NCI-H146 (cell line): ENCODE results near the gene TLE3.

Source experiments
- DNase-seq: peaks from one replicate; lab custom pipeline; 2025; lab: John Stamatoyannopoulos, UW

TLE3 gene

GRCh38 chr15:70031261-70031660, 66.5 kb downstream of the TLE3 start:
- no peak for DNase-seq

DNA sequence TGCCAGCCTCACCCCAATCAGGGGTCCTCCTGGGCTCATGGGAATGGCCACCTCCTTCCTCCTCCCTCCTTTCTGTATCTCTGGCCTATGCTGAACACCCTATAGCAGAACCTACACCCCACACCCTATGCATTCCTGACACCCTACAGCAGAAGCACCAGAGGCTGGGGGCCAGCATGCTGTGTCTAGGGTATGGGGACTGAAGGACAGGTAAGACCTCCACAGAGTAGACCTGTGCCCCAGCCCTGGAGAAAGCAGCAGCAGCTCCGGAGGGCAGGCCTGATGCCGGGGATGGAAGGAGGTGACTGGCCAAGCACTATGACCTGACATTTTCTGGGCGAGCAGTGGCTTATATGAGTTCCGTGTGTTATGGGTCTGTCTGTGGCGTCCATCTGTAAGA, 66.9 kb downstream of the TLE3 start:
- DNase-seq = no peak

DNA sequence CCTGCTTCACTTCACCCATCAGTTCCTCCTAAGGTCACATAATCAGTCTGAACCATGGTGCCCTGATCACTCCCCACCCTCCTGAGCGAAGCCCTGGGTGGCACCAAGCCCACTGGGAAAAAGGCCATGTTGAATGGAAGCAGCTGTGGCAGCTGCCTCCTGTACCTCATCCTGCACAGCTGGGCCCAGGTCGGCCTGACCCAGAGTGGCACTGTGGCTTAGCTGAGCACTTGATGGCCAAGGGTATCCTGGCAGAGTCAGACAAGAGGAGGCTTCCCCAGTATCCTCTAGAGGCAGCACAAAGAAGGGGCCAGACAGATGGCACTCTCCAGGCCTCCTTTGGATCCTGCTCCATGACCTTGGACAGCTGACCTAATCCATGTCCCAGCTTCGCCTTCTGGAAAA, 68.4 kb downstream of the TLE3 start:
- no peak for DNase-seq

DNA sequence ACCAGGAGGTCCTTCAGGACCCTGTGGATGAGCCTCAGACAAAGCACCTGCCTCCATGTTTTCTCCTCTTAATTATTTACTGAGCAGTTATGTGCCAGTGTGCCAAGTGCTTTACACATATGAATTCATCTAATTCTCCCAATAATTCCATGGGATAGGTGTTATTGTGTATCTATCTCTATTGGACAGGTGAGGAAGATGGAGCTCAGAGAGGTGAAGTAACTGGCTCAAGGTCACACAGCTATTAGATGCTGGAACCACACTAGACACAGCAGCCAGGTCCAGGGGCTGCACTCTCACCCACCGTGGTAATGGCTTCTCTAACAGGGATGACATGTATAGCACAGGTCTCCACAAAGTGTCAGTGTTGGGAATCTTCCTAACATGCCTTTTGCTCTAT, 70.2 kb downstream of the TLE3 start:
- no peak for DNase-seq

GRCh38 chr15:70026991-70027390, 70.7 kb downstream of the TLE3 start:
- no peak for DNase-seq

GRCh38 chr15:70025413-70026296, 72.1 kb downstream of the TLE3 start:
- no peak for DNase-seq

DNA sequence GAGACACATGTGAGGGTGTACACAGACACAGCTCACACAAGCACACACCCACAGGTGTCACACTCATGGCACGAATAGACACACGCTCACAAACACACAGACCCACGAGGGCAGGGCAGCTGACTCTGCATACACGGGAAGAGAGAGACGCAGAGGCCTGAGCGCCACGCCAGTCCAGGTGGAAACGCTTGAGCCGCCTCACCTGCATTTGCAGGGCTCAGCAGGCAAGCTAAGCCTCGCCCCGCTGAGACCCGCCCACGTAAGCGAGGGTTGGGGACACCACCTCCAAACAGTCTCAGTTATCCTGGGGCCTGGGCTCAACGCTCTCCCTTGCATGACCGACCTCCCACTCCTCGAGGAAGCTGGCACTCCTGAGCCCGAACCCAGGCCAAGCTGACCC, 73.2 kb downstream of the TLE3 start:
- DNase-seq = no peak

GRCh38 chr15:70023769-70024491, 73.8 kb downstream of the TLE3 start:
- no peak for DNase-seq

DNA sequence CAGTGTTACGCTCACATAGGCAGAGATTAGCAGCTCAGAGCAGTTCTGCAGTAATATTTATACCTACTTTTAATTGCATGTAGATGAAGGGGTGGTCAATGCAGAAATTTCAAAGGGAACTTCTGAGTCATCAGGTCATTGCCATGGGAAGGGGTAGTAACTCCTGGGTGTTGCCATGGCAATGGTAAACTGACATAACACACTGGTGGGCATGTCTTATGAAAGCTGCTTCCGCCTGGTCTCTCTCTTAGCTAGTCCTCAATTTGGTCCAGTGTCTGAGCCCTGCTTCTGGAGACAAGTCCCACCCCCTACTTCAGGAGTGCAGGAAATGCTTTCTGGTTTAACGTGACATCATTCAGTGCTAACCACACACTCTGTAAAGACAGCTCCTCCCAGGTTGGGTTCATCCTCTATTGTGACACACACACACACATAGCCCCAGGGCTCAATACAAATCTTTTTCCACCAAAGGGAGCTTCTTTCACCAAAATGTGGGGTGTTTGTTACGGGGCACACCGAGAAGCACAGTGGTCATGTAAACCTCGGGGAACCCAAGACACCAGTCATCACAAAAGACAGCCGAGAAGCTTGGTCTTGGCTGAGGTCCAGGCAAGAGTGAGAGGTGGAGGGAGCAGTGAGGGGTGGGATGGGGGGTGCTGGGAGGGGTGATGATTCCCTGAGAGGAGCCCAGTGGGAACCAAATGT, 74.5 kb downstream of the TLE3 start:
- peak; percentile 9 for DNase-seq

DNA sequence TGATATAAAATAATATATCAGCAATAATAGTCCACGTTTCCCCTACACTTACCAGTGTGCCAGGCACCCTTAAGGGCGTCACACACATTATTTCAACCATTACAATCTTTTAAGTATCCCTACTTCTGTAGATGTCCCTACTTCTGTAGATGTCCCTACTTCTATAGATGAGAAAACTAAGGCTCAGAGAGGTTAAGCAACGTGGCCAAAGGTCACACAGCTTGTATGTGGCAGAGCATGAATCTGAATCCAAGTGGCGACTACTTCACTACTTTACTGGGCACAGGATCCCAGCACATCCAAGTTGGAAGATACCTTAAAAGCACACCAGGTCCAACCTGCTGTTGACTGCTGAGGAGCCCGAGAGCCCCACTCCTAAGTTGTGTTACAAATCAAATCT, 77.5 kb downstream of the TLE3 start:
- DNase-seq = no peak

- no peak for DNase-seq
These were observed 78.8 kb downstream of the TLE3 start for GRCh38 chr15:70018646-70019600.

DNA sequence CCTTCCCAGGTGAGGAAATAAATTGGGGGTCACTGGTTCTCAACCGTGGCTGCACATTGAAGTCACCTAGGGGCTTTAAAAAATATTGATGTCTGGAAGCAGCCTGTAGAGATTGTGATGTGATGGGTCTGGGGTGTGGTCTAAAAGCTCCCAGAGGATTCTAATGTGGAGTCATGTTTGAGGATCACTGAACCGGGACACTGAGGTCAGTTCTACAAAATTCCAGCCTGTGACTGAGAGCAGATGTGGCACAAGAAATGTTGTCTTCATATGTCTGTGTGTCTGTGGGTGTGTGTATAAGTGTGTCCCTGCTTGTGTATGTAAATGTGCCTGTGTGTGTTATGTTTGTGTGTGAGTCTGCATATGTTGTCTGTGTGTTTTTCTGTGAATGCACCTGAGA, 79.9 kb downstream of the TLE3 start:
- DNase-seq = no peak

GRCh38 chr15:70017025-70017424, 80.7 kb downstream of the TLE3 start:
- no peak for DNase-seq

DNA sequence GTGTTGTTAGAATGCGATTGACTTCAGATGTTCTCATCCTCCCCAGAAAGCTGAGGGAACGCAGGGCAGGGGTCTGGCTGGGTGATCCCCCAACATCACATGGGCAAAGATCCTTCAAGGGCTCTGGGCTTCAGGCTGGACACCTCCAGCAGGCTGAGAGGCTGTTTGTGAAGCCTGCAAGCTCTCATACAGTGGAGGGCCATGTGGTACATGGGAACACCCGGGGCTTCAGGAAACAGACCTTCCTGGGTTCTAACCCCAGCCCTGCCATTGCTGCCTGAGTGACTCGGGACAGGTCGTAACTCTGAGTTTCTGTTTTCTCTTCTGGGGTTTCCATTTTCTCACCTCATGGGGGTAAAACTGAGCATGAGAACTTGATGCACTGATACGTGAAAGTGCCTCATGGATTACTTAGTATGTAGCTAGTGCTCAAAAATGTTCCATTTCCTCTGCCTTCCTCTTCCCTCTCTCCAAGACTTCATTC, 81.2 kb downstream of the TLE3 start:
- no peak for DNase-seq

GRCh38 chr15:70014860-70015490, 82.7 kb downstream of the TLE3 start:
- DNase-seq = peak; percentile 10

- DNase-seq = no peak
These were observed 83.4 kb downstream of the TLE3 start for GRCh38 chr15:70014331-70014730.

DNA sequence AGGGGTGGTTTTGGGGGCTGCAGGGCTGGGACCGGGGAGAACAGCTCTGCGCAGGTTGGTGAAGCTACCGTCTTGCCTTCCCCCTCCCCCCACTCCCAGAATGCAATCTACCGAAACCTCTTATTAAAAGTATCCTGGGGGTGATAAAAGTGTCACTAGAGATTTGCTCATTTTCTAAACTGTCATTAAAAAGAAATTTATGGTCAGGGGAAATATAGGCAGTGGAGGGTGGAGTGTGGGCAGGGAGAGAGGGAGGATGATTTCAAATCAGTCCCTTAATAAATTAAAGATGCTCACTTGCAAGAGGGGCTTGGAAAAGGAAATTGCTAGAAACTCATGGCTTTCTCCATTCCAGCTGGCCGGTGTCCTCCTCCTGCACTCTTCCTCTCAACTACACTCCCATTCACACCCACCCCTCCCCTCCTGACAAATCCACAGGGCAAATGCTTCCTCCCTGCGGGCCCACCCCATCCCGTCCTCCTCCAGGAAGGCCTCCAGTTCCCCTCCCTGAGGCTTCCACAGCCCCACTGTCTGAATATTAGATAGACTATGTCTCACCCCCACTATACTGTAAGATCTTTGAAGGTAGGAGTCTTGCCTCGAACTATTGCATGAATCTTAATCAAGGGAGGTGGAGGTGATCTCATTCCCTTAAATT, 83.9 kb downstream of the TLE3 start:
- DNase-seq = no peak

GRCh38 chr15:70012895-70013294, 84.8 kb downstream of the TLE3 start:
- DNase-seq = no peak

DNA sequence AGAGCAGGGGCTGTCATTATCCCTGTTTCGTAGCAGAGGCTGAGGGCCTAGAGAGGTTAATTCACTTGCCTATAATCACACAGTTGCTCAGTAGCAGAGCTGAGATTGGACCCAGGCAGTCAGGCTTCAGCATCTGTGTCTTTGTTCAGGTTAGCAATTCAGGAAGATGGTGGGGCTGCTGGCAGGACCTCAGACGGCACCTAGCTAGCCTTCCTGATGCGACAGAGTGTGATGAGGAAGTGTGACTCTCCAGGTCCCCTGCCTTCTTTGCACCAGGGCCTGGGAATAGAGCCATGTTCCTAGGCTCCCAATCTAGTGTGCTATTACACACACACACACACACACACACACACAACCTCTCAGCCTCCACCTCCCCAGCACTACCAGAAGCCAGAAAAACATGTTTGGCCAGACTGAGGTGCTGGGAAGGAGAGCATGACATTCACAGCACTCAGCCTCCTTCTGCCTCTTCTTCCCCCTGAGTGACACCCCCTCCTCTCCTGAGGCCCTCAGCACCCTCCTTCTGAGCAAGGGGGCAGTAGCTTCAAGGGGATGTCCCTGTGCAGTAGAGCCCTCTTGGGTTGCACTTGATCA, 88.9 kb downstream of the TLE3 start:
- no peak for DNase-seq
